ENCODE measurements around the gene KSR2.

KSR2 gene

GRCh38 chr12:117967043-117967442, 1.7 kb downstream of the KSR2 start:
- peaks cover 22% of the 10 kb centered on the region for H3K27me3 ChIP-seq (replicated peaks)
- DNase-seq = no peak
- TF ChIP-seq, protein P1, sequence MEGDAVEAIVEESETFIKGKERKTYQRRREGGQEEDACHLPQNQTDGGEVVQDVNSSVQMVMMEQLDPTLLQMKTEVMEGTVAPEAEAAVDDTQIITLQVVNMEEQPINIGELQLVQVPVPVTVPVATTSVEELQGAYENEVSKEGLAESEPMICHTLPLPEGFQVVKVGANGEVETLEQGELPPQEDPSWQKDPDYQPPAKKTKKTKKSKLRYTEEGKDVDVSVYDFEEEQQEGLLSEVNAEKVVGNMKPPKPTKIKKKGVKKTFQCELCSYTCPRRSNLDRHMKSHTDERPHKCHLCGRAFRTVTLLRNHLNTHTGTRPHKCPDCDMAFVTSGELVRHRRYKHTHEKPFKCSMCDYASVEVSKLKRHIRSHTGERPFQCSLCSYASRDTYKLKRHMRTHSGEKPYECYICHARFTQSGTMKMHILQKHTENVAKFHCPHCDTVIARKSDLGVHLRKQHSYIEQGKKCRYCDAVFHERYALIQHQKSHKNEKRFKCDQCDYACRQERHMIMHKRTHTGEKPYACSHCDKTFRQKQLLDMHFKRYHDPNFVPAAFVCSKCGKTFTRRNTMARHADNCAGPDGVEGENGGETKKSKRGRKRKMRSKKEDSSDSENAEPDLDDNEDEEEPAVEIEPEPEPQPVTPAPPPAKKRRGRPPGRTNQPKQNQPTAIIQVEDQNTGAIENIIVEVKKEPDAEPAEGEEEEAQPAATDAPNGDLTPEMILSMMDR (IDR thresholded peaks at IDR 0.05; ENCODE audit: low read depth, low read length, missing control alignments) = no peak
- in situ Hi-C loops (cut with HindIII; ENCODE audit: low pct_ligation_motif_present, low sequenced_read_pairs) = no loop called here
- no peak overlapping the region for H3K4me3 ChIP-seq (ENCODE audit: low read depth, low read length)
- H3K36me3 ChIP-seq (replicated peaks) = no peaks in the 10 kb centered on the region
- no peak overlapping the region for H3K27ac ChIP-seq

GRCh38 chr12:117966511-117966910, 2.3 kb downstream of the KSR2 start:
- no peak for DNase-seq
- Histone ChIP-seq H3K27ac (no peak overlapping the region), H3K27me3 (replicated peaks) (peaks cover 22% of the 10 kb centered on the region), H3K4me3 (ENCODE audit: low read depth, low read length) (no peak overlapping the region), H3K36me3 (replicated peaks) (no peaks in the 10 kb centered on the region)
- TF ChIP-seq, protein P1 (IDR thresholded peaks at IDR 0.05; ENCODE audit: low read depth, low read length, missing control alignments) = no peak
- in situ Hi-C loops (cut with HindIII; ENCODE audit: low pct_ligation_motif_present, low sequenced_read_pairs) = no loop called here

DNA sequence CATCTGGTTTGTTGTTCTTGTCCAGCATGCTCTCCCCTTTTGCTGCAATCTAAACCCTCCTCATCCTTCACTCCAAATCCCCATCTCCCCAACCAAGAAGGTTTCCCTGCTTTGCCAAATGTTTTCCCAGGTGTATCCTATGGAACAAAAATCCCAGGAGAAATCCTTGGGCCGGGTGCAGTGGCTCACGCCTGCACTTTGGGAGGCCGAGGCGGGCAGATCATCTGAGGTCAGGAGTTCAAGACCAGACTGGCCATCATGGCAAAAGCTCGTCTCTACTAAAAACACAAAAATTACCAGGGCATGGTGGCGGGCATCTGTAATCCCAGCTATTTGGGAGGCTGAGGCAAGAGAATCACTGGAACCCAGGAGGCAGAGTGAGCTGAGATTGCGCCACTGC, 5.0 kb downstream of the KSR2 start:
- H3K4me3 ChIP-seq (ENCODE audit: low read depth, low read length) = no peak overlapping the region
- in situ Hi-C loops (cut with HindIII; ENCODE audit: low pct_ligation_motif_present, low sequenced_read_pairs) = no loop called here
- no peaks in the 10 kb centered on the region for H3K36me3 ChIP-seq (replicated peaks)
- TF ChIP-seq, protein P1 (IDR thresholded peaks at IDR 0.05; ENCODE audit: low read depth, low read length, missing control alignments) = no peak
- peaks cover 16% of the 10 kb centered on the region for H3K27me3 ChIP-seq (replicated peaks)
- H3K27ac ChIP-seq = no peak overlapping the region
- no peak for DNase-seq

GRCh38 chr12:117936722-117937484, 31.9 kb downstream of the KSR2 start:
- H3K27me3 ChIP-seq (replicated peaks) = no peaks in the 10 kb centered on the region
- H3K4me3 ChIP-seq (ENCODE audit: low read depth, low read length) = no peak overlapping the region
- no peak overlapping the region for H3K27ac ChIP-seq
- no peak for DNase-seq
- in situ Hi-C loops (cut with HindIII; ENCODE audit: low pct_ligation_motif_present, low sequenced_read_pairs) = no loop called here
- no peaks in the 10 kb centered on the region for H3K36me3 ChIP-seq (replicated peaks)
- TF ChIP-seq, protein P1 (IDR thresholded peaks at IDR 0.05; ENCODE audit: low read depth, low read length, missing control alignments) = no peak

DNA sequence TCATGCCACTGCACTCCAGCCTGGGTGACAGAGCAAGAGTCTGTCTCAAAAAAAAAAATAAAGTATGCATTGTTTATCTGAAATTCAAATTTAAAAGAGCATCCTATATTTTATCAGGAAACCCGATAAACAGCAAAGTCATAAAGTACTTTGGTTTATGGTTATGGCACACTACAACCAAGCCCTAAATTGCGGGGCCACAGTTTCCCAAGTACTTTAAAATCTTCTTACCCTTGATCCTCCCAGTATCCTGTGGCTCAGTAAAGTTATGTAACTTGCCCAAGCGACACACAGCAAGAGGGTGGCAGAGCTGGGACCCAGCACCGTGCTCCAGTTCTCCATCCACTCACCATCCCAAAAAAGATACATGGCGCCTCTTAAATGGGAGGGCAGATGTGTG, 35.2 kb downstream of the KSR2 start:
- no peaks in the 10 kb centered on the region for H3K27me3 ChIP-seq (replicated peaks)
- no peak overlapping the region for H3K27ac ChIP-seq
- no peak for DNase-seq
- TF ChIP-seq, protein P1 (IDR thresholded peaks at IDR 0.05; ENCODE audit: low read depth, low read length, missing control alignments) = no peak
- no peak overlapping the region for H3K4me3 ChIP-seq (ENCODE audit: low read depth, low read length)
- in situ Hi-C loops (cut with HindIII; ENCODE audit: low pct_ligation_motif_present, low sequenced_read_pairs) = no loop called here
- no peaks in the 10 kb centered on the region for H3K36me3 ChIP-seq (replicated peaks)

Measured in brain microvascular endothelial cell (primary cell).